NCI-H1417 treated with DMSO at 0.1 percent for 48 hours (cell line): ENCODE measurements around the gene SDC4.

ENCODE experiments used
- DNase-seq: peaks from one replicate; lab custom pipeline; 2025; lab: John Stamatoyannopoulos, UW

The SDC4 gene, protein sequence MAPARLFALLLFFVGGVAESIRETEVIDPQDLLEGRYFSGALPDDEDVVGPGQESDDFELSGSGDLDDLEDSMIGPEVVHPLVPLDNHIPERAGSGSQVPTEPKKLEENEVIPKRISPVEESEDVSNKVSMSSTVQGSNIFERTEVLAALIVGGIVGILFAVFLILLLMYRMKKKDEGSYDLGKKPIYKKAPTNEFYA

DNA sequence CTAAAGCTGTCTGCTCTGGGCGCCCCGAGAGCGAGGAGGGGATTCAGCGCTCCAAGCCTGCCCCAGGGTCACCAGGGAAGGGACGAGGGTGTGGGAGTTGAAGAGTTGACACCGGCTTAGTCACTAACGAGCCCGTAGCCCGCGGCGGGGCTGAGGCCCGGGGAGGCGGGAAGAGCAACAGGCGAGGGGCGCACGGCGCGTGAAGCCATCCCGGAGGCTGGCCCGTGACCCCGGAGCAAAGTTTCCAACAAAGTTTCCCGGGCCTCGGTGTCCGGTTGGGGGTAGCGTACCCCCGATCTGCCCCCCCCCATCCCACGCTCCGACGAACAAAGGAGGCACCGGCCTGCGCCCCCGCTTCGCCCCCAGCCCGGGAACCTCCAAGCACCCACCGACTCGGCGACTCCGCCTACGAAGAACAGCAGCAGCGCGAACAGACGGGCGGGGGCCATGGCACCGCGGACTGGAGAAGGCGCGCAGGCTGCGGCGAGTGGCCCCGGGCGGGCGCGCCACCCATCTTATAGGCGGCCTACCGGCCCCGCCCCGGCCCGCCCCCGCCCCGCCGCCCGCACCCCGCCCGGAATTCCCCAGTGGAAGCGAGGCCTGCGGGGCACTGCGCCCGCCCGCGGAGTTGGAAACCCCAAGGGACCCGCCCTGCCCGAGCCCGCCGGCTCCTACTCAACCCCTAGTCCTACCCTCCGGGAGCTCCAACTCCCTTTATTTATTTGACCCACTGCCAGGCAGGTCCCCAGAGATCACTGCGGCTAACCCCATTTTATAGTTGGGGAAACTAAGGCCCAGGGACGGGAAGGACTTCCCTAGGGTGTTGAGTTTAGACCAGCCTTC, at the start of gene SDC4:
Gene SDC4 (minus strand): TSS at position 489 of the 843 bp plus-strand sequence. CDS start 40 bp downstream, at position 449.
- no peak for DNase-seq

DNA sequence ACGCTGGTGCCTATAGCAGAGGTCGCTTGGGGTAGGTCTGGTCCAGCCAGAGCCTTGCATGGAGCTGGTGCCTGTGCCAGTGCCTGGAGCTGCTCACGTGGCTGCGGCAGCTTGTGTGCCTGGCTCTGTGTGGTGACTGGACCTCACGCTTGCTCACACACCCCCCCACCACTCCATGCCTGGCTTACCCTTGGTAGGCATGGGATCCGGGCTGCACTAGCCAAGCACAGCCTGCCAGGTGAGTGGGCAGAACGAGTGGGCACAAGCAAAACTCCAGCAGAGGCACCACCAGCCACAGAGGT, 46.8 kb upstream of the SDC4 start:
- DNase-seq, result no peak

DNA sequence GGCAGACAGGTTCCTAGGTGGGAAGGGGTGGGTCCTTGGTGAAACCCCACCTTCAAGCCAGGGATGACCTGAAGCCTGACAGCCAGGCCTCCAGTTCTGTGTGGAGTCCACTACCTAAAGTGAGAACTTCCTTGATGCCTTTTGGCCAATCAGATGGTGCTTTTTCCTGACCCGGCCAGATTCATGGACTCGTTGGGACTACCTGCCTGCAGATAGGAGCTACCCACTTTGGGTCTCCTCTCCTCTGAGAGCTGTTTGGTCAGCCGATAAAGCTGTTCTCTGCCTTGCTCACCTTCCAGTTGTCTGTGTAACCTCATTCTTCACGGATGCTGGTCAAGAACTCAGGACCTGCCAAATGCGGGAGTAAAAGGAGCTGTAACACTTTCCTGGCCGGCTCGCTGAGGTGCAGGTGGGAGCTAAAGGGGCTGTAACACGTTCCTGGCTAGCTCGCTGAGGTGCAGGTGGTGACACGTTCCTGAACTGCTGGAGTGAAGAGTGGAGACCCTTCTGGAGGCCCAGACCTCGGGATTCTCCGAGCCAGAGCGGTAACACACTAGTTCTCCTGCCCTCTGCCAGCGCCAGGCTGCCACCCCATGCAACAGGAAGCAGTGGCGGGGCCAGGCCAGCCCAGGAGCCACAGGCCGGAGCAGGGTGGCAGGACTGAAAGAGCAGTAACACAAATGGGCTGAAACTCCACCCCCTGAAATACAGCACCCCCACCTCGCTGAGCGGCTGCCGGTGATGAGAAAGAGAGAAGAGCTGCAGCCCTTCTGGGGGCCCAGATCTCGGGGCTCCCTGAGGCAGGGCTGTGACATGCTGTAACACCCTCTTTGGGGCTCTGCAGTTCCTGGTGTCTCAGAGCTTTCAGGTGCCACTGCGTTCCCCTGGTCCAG, 46.2 kb upstream of the SDC4 start:
- no peak for DNase-seq

DNA sequence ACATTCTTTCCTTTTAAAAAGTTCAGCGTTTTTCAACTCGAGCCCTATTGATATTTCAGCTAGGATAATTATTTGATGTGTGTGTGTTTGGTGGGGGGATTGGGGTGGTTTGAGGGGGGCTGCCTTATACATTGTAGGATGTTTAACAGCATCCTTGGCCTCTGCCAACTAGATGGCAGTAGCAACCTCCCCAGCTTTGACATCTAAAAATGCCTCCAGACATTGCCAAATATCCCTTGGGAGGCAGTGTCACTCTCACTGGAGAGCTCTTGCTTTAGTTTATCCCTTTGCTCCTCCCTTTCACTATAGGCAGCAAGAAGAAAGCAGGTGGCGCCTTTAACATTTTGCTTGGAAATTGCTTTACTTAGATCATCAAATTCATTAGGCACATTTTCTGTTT, 44.5 kb upstream of the SDC4 start:
- DNase-seq, result no peak

DNA sequence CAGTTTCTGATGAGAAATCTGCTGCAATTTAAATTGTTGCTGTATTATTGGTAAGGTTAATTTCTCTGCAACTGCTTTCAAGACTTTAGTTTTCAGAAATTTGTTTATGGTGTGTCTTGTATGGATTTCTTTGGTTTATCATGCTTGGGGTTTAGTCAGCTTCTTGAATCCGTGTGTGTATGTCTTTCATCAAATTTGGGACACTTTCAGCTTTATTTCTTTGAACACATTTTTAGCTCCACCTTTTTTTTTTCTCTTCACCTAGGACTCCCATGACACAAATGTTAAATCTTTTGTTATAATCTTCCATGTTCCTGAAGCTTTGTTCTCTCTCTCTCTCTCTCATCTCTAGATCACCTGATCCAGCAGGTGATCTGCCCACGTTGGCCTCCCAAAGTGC, 43.3 kb upstream of the SDC4 start:
- DNase-seq, result no peak

DNA sequence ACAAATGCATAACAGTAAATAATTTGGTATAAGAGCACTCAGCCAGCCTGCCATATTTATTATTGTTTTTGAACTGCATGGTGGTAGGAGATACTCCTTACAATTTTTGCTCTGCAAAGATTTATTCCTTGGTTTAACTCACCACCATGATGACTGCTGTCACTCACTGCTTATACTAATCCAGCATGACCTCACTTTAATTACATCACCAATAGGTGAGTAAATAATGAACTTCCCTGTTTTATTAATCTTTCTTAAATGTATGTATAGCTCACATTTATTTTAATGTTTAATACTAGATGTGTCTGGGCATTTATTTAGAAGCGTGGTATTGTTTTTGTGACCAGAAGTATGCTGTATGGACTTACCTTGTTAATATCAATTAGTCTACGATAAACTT, 42.7 kb upstream of the SDC4 start:
- DNase-seq, result no peak

DNA sequence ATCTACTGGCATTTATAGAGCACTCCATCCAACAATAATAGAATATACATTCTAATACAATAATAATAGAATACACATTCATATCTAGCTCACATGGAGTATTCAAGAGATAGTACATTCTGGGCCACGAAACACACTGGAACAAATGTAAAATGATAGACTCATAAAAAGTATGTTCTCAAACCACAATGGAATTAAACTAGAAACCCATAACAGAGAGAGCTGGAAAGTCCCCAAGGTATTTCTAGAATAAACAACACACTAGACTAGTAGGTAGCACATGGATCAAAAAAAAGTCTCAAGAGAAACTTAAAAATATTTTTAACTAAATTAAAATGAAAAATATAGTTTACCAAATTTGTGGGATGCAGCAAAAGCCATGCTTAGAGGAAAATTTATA, 39.0 kb upstream of the SDC4 start:
- DNase-seq, result no peak

DNA sequence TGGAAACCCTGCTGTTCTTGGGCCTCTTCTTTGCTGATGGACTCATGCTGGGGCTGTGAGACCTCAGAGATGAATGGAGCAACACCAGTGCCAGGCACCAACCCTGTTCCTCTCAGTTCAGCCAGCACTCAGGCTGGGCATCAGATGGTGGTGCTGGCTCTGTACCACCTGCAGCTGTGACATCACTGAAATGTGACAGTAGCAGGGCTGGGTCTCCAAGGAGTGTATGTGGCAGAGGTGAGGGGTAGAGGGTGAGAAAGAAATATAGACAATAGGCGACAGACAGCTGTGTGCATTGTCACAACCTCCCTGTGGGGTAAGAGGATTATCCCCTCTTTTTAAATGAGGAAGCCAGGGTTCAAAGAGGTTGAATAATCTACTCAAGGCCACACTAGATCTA, 30.0 kb upstream of the SDC4 start, which contains the start of gene TP53TG5:
Gene TP53TG5 (minus strand): TSS at position 135 of the 400 bp plus-strand sequence. CDS start 89 bp downstream, at position 46.
- no peak for DNase-seq

DNA sequence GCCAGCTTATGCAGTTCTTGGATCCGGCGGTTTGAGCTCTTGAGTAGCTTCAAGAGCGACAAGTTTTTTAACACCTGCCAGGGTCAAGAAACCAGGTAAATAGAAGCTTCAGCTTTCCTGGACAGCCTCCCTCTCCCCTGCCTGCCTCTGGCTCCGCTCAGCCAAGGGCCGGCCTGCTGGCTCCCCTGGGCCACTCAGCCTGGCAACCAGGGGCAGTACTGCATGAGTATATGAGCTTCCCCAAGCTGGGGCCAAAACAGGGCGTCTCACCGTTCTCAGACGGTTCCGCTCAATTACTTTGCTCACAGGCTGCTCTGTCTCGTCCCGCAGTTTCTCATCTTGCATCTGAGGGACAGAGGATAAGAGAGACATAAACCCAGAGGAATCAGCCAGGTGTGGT, 29.0 kb upstream of the SDC4 start:
- no peak for DNase-seq

DNA sequence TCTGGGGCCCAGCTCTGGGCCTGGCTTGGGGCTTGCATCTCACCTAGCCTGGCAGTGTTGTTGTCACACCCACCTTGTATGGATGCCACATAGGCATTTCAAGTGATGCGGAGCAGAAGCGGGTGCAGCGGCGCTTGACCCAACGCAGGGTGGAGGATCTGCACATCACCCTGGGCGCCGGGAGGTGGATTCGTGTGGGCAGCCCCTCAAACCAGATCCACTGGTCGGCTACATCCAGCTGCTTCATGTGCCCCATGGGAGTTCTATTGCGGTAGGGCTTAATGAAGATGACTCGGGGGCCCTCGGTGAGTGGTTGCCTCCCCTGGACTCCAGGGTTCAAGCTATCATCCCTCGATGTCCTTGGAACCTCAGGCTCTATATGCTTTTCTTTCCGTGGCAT, 26.7 kb upstream of the SDC4 start:
- DNase-seq, result no peak

DNA sequence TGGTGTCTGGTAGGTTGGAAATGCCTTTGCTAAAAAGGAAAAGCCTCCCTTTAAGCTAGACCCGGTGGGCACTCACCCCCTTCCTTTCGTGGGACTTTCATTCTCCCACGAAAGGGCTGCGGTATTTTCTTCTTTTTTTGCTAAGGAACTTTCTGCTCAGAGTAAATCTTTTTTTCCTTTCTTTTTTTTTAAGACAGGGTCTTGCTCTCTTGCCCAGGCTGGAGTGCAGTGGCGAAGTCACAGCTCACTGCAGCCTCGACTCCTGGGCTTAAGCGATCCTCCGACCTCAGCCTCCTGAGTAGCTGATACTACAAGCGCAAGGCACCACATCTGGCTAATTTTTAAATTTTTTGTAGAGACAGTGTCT, 25.9 kb upstream of the SDC4 start:
- no peak for DNase-seq

DNA sequence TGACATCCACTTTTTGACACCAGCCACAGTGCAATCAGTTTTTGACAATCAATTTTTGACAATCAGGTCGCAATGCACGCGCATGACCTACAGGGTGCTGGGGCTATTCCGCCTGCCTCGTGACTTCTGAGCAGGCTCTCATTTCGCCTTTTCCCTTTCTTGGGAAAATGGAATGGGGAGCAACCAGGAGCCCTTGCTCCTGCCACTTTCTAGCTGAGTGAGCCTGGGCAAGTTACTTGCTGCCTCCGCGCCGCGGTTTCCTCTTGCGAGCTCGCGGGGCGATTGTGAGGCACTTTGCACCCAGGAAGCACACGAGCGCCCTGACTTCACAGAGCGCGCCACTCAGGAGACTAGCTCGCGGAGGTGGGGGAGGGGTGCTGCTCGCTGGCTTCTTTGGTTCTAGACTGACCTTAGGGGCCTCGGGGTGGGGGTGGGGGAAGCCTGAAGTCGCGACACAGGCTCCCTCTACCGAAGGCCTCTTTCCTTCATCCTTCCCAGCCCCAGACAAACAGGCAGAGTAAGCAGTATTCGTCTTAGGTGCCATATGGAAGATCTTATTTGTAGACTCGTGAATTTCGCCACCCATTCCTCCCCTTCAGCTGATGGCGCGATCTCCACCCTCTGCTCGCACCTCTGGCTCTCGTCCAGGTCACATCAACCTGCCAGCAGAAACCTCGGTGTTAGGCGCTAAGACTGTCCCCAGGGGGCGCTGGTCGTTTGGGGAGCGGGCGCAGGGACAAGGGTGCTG, 25.3 kb upstream of the SDC4 start:
- DNase-seq, result no peak

DNA sequence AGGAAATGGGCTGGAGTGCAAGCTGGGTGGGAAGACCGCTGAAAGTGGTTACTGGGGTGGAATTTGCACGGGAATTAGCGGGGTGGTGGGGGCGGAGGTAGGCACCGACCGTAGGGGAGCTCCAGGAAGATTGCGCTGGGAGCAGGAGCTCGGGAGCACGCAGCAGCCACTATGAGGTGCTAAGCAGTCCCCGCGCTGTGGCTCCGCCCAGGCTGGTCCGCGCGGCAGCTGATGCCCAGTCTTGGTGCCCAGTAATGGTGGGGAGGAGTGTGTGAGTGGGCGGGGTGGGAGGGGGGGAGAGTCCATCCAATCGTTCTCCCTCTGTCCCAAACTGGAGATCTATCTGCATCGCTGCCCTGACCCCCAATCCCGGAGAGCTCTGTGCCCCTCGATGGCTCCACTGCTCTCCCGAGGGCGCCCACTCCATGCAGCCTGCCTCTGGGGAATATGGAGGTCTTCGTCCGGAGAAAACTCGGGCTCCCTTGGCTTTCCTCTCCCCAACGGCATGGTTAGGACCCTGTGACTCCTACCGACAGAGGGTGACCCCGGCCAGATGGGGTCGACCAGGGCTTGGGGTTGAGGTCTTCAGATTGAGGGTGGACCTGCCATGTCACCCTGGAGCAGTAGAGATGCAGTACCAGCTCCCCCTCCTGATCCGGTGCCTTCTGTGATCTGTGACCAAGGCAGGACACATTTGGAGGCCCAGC, 24.6 kb upstream of the SDC4 start:
- no peak for DNase-seq

DNA sequence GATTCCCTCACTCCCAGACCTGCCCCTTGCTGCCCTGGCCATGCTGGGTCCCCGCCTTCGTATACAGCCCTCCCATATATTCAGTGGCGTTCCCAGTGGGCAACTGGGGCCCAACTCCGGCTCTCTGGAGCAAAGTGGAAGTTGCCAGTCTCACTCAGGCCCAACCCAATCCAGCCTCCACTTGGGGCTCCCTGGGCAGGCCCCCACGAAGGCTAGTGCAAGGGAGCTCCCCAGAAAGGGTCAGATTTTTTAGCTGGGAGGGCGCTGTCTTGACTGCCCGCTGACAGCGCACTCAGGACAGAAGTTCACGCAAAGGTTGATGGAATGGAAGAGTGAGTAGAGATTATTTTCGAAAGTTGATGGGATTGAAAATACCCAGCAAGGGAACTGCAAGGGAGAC, 24.0 kb upstream of the SDC4 start:
- DNase-seq, result no peak

DNA sequence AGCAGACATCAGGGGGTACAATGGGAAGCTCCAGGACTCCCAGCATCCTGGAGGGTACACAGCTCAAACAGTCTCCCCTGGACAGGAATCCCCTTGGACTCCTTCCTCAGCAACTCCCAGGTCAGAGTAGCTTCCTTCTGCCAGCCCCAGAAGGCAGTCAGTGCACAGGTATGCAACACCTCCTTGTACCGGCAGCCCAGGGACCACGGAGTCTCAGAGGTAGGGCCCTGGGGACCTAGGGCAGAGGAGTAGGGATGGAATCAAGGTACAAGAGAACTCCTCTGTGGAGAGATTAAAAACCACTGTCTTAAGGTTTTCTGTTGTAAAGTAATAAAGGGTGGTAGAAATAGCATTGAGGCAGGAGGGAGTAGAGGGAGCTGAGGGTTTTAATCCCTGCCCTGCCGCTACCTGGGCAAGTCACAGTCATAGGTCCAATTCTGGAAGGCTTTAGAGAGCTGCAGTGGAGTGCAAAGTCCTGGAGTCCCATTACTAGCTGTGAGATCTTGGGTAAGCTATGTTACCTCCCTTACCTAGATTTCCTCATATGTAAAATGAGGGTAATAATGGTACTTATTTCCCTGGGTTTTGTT, 22.4 kb upstream of the SDC4 start:
- no peak for DNase-seq

DNA sequence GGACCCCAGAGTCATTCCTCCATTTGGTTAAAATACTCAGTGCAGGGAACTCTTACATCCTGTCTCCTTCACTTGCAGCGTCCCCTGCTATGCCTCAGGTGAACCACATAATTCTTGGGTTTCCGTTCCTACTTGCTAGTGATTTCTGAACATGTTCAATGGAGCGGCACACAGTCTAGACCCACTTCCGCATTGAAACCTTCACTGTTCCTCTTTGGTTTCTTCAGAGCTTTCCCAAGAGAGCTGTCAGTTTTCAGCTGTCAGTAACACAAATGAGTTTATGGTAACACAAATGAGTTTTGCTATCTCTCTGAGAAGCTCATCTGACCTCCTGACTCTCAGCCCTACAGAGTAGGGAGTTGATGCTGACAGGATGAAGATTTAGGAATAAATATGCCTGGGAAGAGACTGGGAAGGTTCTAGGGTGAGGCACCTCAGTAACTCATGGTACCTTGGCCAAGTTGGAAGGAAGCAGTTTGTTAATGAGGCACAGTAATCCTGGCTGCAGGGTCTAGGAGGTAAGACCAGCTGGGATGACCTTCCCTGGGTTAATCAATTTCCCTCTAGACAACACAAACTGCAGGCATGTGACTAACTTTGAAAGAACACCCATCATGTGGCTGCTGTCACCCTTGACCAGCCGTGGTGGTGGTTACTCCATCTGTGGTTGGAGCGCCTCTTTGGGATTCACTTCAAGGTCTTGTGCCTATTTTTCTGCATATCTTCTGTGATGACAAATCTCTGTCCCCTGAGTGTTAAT, 20.2 kb upstream of the SDC4 start:
- no peak for DNase-seq

DNA sequence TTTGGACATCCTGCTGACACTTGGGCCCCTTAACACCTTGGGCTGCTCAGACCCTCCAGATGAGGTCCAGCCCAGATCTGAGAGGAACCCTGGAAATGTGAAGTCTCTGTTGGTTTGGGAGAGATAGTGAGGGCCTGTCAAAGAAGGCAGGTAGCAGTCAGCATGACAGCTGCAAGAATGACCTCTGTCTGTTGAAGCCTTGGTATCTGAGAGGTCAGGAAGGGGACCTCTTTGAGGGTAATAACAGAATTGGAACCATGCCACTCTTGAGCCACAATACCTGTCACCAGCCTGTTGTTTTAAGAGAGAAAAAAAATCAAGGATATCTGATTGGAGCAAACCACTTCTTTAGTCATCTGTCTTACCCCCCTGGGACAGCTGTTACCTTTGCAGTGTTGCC, 18.9 kb upstream of the SDC4 start:
- DNase-seq, result no peak

DNA sequence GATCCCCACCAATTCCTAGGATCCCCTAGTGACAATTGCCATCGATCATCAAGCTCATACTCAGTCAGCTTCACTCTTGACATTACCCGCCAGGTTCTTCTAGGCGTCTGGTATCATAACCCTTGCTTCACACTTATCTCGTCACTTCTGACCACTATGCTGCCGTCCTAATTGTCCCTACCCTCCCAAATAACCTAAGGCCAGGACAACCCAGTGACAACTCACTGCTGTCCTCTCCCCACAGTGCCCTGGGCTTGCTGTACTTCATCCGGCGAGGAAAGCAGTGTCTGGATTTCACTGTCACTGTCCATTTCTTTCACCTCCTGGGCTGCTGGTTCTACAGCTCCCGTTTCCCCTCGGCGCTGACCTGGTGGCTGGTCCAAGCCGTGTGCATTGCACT, 18.4 kb upstream of the SDC4 start:
- no peak for DNase-seq

DNA sequence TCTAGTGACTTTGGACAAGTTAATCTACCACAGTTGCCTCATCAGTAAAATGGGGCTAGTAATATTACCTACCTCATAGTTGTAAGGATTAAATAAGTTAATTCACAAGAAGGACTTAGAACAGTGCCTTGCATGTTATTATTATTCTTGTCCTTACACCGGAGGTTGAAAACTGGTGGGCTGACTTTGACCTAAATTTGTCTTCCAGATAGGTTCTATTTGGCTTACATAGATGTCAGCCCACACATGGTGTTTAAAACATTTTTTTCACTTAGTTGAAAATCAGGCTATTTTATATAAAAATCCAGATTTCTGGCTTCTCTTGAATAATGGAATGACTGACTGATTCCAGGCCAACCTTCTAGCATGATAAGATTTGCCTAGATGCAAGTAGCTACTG, 18.0 kb upstream of the SDC4 start:
- no peak for DNase-seq

DNA sequence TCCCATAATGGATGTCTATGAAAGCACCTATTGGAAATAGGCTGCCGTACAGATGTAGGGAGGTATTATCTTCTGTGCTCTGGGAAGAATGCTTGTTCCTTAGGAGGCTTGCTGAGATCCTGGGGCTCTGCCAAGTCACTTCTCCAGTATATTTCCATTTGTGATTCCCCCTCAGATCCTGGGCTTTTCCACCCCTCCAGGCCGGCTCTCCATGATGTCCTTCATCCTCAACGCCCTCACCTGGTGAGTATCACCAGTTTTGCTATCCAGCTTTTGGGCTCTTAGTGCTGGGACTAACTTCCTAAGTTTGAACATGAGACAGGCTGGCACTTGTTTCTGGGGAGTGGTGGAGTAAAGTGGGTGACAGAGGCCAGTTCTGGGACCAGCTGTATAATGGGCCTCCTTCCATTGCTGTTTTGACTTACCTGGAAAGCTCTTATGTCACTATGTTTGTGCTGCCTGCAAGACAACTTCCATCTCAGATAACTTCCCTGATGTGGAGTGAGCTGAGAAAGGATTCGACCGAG, 17.3 kb upstream of the SDC4 start:
- DNase-seq, result no peak
